H1 (cell line): ENCODE measurements around the gene NCAM1. TPM values are rescaled to one million over a fixed set of nuclear protein-coding genes. Genes with fewer than 3 reads are reported as not detected.

ENCODE experiments used
- EZH2 ChIP-seq: fragments of 200-600 bp; sonication (generic); IDR thresholded peaks from 2 replicates; pipeline ENCODE4 v1.7.1; 2012; ENCODE audit warnings: low read depth, mild to moderate bottlenecking, moderate library complexity, low read length, inconsistent platforms; ENCODE audit not compliant: severe bottlenecking
- KDM1A ChIP-seq: fragments of 200-600, 300-600 bp; sonication (generic); IDR thresholded peaks from 2 replicates; pipeline ENCODE4 v1.7.1; 2016; ENCODE audit warnings: mild to moderate bottlenecking, low read length, borderline replicate concordance
- KDM5A ChIP-seq: fragments of 200-600 bp; IDR thresholded peaks from 2 replicates; pipeline ENCODE4 v1.7.1; 2012; ENCODE audit warnings: mild to moderate bottlenecking, low read length, inconsistent platforms, mixed read lengths
- NRF1 ChIP-seq: IDR thresholded peaks from 2 replicates; pipeline ENCODE4 v1.6.1; 2011; ENCODE audit warnings: mild to moderate bottlenecking, low read depth, low read length, improper control_type of control experiment
- POLR2A ChIP-seq, 2 experiments: IDR thresholded peaks; 1 replicate in 1 of 2; 2 replicates in 1 of 2; pipeline ENCODE4 v1.6.1; 2011; ENCODE audit warnings: low read depth in 2 of 2, low read length in 2 of 2, mild to moderate bottlenecking in 2 of 2; ENCODE audit errors: control extremely low read depth in 1 of 2
- TAF1 ChIP-seq: IDR thresholded peaks from 2 replicates; pipeline ENCODE4 v1.6.1; 2011; ENCODE audit warnings: mild to moderate bottlenecking, low read depth, low read length
- TBP ChIP-seq: IDR thresholded peaks from 2 replicates; pipeline ENCODE4 v1.6.1; 2011; ENCODE audit warnings: low read depth, low read length, improper control_type of control experiment
- TEAD4 ChIP-seq: IDR thresholded peaks from 2 replicates; pipeline ENCODE4 v1.6.1; 2012; ENCODE audit warnings: low read depth, low read length, inconsistent platforms, mixed read lengths
- polyA plus RNA-seq, 7 experiments: library from polyadenylated mRNA; depleted of rRNA in 3 of 7; stranded (reverse) in 5 of 7; unstranded in 2 of 7; fragments of >200 nt in 5 of 7; fragments of 200-250 nt in 2 of 7; gene quantifications; 1 replicate in 5 of 7; 2 replicates in 1 of 7; 4 replicates in 1 of 7; pipeline versions ENCODE4 v1.2.1 to v1.2.3, GENCODE V29; 2011 to 2013; ENCODE audit warnings: missing spikeins in 2 of 7, mixed read lengths in 2 of 7
- total RNA-seq: library from RNA; stranded (reverse); fragmentation: NEBNext Ultra II Directional; extraction: Animal tissue kit (Norgen Biotek cat#: 25700); gene quantifications from 2 replicates; pipeline ENCODE4 v1.2.1, GENCODE V29; 2021
- TF ChIP-seq, protein P1 (sequence below): fragments of 300-600 bp; sonication (generic); IDR thresholded peaks from 2 replicates; pipeline ENCODE4 v1.7.1; 2012; ENCODE audit warnings: low read length, moderate library complexity, mild to moderate bottlenecking, inconsistent platforms; ENCODE audit not compliant: insufficient replicate concordance
- TF ChIP-seq, protein P2 (sequence below): IDR thresholded peaks from 2 replicates; pipeline ENCODE4 v1.6.1; 2011; ENCODE audit warnings: low read depth, mild to moderate bottlenecking, low read length; ENCODE audit not compliant: insufficient read depth

NCAM1 gene
- total and polyA plus RNA-seq, 2 of the 8 experiments (the other 6 are each of a cell fraction or from before 2014, with no cell fraction given) = 3.1 to 4.3 TPM

- TF ChIP-seq, protein P1, sequence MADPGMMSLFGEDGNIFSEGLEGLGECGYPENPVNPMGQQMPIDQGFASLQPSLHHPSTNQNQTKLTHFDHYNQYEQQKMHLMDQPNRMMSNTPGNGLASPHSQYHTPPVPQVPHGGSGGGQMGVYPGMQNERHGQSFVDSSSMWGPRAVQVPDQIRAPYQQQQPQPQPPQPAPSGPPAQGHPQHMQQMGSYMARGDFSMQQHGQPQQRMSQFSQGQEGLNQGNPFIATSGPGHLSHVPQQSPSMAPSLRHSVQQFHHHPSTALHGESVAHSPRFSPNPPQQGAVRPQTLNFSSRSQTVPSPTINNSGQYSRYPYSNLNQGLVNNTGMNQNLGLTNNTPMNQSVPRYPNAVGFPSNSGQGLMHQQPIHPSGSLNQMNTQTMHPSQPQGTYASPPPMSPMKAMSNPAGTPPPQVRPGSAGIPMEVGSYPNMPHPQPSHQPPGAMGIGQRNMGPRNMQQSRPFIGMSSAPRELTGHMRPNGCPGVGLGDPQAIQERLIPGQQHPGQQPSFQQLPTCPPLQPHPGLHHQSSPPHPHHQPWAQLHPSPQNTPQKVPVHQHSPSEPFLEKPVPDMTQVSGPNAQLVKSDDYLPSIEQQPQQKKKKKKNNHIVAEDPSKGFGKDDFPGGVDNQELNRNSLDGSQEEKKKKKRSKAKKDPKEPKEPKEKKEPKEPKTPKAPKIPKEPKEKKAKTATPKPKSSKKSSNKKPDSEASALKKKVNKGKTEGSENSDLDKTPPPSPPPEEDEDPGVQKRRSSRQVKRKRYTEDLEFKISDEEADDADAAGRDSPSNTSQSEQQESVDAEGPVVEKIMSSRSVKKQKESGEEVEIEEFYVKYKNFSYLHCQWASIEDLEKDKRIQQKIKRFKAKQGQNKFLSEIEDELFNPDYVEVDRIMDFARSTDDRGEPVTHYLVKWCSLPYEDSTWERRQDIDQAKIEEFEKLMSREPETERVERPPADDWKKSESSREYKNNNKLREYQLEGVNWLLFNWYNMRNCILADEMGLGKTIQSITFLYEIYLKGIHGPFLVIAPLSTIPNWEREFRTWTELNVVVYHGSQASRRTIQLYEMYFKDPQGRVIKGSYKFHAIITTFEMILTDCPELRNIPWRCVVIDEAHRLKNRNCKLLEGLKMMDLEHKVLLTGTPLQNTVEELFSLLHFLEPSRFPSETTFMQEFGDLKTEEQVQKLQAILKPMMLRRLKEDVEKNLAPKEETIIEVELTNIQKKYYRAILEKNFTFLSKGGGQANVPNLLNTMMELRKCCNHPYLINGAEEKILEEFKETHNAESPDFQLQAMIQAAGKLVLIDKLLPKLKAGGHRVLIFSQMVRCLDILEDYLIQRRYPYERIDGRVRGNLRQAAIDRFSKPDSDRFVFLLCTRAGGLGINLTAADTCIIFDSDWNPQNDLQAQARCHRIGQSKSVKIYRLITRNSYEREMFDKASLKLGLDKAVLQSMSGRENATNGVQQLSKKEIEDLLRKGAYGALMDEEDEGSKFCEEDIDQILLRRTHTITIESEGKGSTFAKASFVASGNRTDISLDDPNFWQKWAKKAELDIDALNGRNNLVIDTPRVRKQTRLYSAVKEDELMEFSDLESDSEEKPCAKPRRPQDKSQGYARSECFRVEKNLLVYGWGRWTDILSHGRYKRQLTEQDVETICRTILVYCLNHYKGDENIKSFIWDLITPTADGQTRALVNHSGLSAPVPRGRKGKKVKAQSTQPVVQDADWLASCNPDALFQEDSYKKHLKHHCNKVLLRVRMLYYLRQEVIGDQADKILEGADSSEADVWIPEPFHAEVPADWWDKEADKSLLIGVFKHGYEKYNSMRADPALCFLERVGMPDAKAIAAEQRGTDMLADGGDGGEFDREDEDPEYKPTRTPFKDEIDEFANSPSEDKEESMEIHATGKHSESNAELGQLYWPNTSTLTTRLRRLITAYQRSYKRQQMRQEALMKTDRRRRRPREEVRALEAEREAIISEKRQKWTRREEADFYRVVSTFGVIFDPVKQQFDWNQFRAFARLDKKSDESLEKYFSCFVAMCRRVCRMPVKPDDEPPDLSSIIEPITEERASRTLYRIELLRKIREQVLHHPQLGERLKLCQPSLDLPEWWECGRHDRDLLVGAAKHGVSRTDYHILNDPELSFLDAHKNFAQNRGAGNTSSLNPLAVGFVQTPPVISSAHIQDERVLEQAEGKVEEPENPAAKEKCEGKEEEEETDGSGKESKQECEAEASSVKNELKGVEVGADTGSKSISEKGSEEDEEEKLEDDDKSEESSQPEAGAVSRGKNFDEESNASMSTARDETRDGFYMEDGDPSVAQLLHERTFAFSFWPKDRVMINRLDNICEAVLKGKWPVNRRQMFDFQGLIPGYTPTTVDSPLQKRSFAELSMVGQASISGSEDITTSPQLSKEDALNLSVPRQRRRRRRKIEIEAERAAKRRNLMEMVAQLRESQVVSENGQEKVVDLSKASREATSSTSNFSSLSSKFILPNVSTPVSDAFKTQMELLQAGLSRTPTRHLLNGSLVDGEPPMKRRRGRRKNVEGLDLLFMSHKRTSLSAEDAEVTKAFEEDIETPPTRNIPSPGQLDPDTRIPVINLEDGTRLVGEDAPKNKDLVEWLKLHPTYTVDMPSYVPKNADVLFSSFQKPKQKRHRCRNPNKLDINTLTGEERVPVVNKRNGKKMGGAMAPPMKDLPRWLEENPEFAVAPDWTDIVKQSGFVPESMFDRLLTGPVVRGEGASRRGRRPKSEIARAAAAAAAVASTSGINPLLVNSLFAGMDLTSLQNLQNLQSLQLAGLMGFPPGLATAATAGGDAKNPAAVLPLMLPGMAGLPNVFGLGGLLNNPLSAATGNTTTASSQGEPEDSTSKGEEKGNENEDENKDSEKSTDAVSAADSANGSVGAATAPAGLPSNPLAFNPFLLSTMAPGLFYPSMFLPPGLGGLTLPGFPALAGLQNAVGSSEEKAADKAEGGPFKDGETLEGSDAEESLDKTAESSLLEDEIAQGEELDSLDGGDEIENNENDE = no peak
- no peak for TF ChIP-seq KDM1A
- no peak for TF ChIP-seq KDM5A
- TF ChIP-seq NRF1 = no peak
- TF ChIP-seq TEAD4 = no peak
- TF ChIP-seq EZH2 = no peak
- TF ChIP-seq, protein P2, sequence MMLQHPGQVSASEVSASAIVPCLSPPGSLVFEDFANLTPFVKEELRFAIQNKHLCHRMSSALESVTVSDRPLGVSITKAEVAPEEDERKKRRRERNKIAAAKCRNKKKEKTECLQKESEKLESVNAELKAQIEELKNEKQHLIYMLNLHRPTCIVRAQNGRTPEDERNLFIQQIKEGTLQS = no peak
- TF ChIP-seq POLR2A (IDR thresholded peaks at IDR 0.05; ENCODE audit: control extremely low read depth in 1 of 2, low read depth in 2 of 2, low read length in 2 of 2) = no peak
- TF ChIP-seq TAF1 = no peak
- no peak for TF ChIP-seq TBP
Measured at GRCh38 chr11:113179181-113179704, 218.0 kb downstream of the NCAM1 start (continued).
